ENCODE measurements around the gene WT1.

DNA sequence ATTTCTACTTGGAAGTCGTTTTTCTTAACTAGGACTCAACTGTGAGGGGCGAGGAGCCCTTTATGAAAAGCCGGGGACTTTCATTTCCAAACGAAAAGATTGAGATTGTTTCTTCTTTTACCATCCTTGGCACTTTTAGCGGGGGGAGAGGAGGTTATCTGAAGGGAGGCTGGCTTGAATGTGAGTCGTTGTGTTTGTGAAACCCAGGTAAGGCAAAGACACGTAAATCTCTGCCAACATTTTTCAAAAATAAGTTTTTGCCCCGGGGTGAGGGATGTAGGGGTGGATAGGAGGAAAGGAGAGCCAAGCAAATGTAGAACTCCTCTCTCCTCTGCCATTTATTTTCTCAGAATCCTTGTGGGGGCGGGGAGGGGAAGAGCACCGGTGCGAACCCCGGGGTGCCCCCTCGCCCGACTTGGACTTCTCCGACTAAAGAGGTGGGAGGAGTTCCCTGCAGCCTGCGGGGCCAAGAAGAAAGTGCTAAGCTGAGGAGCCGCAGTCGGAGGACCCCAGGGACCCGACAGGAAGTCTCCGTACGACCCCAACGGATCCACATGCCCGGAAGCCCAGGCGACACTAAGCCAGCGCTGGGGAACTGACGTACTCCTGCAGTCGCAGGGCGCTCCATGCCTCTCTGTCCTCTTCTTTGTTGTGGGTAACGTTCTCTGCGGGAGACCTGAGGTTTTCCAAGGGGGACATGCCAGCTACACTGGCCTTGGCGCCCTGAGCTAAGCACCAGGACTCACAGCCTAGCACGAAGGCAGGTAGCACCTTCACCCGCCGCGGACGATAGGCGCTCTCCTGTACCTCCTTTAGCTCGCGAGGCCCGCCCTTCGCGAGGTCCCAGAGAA is 2.4 kb upstream of the WT1 start:
- TF ChIP-seq, protein P1, sequence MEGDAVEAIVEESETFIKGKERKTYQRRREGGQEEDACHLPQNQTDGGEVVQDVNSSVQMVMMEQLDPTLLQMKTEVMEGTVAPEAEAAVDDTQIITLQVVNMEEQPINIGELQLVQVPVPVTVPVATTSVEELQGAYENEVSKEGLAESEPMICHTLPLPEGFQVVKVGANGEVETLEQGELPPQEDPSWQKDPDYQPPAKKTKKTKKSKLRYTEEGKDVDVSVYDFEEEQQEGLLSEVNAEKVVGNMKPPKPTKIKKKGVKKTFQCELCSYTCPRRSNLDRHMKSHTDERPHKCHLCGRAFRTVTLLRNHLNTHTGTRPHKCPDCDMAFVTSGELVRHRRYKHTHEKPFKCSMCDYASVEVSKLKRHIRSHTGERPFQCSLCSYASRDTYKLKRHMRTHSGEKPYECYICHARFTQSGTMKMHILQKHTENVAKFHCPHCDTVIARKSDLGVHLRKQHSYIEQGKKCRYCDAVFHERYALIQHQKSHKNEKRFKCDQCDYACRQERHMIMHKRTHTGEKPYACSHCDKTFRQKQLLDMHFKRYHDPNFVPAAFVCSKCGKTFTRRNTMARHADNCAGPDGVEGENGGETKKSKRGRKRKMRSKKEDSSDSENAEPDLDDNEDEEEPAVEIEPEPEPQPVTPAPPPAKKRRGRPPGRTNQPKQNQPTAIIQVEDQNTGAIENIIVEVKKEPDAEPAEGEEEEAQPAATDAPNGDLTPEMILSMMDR (IDR thresholded peaks at IDR 0.05; ENCODE audit: poor library complexity, severe bottlenecking) = no peak
- no peak for TF ChIP-seq MXI1 (conservative IDR thresholded peaks at IDR 0.05; ENCODE audit: poor library complexity, severe bottlenecking)
- TF ChIP-seq, protein P2, sequence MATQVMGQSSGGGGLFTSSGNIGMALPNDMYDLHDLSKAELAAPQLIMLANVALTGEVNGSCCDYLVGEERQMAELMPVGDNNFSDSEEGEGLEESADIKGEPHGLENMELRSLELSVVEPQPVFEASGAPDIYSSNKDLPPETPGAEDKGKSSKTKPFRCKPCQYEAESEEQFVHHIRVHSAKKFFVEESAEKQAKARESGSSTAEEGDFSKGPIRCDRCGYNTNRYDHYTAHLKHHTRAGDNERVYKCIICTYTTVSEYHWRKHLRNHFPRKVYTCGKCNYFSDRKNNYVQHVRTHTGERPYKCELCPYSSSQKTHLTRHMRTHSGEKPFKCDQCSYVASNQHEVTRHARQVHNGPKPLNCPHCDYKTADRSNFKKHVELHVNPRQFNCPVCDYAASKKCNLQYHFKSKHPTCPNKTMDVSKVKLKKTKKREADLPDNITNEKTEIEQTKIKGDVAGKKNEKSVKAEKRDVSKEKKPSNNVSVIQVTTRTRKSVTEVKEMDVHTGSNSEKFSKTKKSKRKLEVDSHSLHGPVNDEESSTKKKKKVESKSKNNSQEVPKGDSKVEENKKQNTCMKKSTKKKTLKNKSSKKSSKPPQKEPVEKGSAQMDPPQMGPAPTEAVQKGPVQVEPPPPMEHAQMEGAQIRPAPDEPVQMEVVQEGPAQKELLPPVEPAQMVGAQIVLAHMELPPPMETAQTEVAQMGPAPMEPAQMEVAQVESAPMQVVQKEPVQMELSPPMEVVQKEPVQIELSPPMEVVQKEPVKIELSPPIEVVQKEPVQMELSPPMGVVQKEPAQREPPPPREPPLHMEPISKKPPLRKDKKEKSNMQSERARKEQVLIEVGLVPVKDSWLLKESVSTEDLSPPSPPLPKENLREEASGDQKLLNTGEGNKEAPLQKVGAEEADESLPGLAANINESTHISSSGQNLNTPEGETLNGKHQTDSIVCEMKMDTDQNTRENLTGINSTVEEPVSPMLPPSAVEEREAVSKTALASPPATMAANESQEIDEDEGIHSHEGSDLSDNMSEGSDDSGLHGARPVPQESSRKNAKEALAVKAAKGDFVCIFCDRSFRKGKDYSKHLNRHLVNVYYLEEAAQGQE (IDR thresholded peaks at IDR 0.05; ENCODE audit: borderline replicate concordance) = no peak

Measured in neural cell (in vitro differentiated cells).